SK-N-SH (cell line): ENCODE measurements around the gene SGCA. TPM values are rescaled to one million over a fixed set of nuclear protein-coding genes. Genes with fewer than 3 reads are reported as not detected.

Experiments
- CHD2 ChIP-seq: fragments of 150-350 bp; IDR thresholded peaks from 2 replicates; pipeline ENCODE4 v1.6.1; 2018; ENCODE audit warnings: low read length; ENCODE audit not compliant: partially characterized antibody
- CTCF ChIP-seq: fragments of 200-600 bp; sonication (generic); IDR thresholded peaks from 2 replicates; pipeline ENCODE4 v1.6.1; 2017; ENCODE audit warnings: antibody characterized with exemption, mild to moderate bottlenecking, moderate library complexity
- ELF1 ChIP-seq: IDR thresholded peaks from 2 replicates; pipeline ENCODE4 v1.4.0; 2012
- EP300 ChIP-seq, 2 experiments: IDR thresholded peaks; 2 replicates each; pipeline versions ENCODE4 v1.4.0 to v1.6.1; 2012; ENCODE audit warnings: borderline replicate concordance in 1 of 2, low read depth in 1 of 2, low read length in 1 of 2
- EZH2phosphoT487 ChIP-seq: fragments of 200-600 bp; sonication (generic); IDR thresholded peaks from 2 replicates; pipeline ENCODE4 v1.6.1; 2017; ENCODE audit warnings: low read depth, mixed run types, mild to moderate bottlenecking, antibody characterized with exemption, moderate library complexity, borderline replicate concordance
- FOXJ3 ChIP-seq: sonication (generic); formaldehyde crosslinking; IDR thresholded peaks from 2 replicates; pipeline ENCODE4 v1.5.1; 2020; ENCODE audit warnings: mild to moderate bottlenecking, missing genetic modification reagents
- FOXM1 ChIP-seq: IDR thresholded peaks from 2 replicates; pipeline ENCODE4 v1.4.0; 2012; ENCODE audit warnings: low read depth, mild to moderate bottlenecking
- GABPA ChIP-seq: IDR thresholded peaks from 2 replicates; pipeline ENCODE4 v1.4.0; 2012; ENCODE audit warnings: low read depth, mild to moderate bottlenecking
- GATA2 ChIP-seq: sonication (generic); formaldehyde crosslinking; IDR thresholded peaks from 2 replicates; pipeline ENCODE4 v1.5.0; 2020; ENCODE audit warnings: mild to moderate bottlenecking, missing genetic modification reagents
- MAX ChIP-seq: IDR thresholded peaks from 2 replicates; pipeline ENCODE4 v1.4.0; 2012; ENCODE audit warnings: low read depth
- MXI1 ChIP-seq: IDR thresholded peaks from 2 replicates; pipeline ENCODE4 v1.6.1; 2012; ENCODE audit warnings: mild to moderate bottlenecking, low read depth, low read length, improper control_type of control experiment
- NRF1 ChIP-seq: IDR thresholded peaks from 2 replicates; pipeline ENCODE4 v1.6.1; 2012; ENCODE audit warnings: low read depth, mild to moderate bottlenecking, low read length
- PBX3 ChIP-seq: IDR thresholded peaks from 2 replicates; pipeline ENCODE4; 2012
- POLR2AphosphoS5 ChIP-seq: IDR thresholded peaks from 2 replicates; pipeline ENCODE4 v1.6.1; 2012; ENCODE audit warnings: low read depth, low read length
- RAD21 ChIP-seq: IDR thresholded peaks from 2 replicates; pipeline ENCODE4 v1.6.1; 2012; ENCODE audit warnings: mild to moderate bottlenecking, low read length
- RCOR1 ChIP-seq: fragments of 150-350 bp; IDR thresholded peaks from 2 replicates; pipeline ENCODE4 v1.6.1; 2017; ENCODE audit warnings: antibody characterized with exemption, low read length
- RFX5 ChIP-seq: IDR thresholded peaks from 2 replicates; pipeline ENCODE4 v1.6.1; 2012; ENCODE audit warnings: mild to moderate bottlenecking, improper control_type of control experiment, low read length
- RXRA ChIP-seq: IDR thresholded peaks from 2 replicates; pipeline ENCODE4 v1.4.0; 2012; ENCODE audit warnings: low read depth, mild to moderate bottlenecking, borderline replicate concordance
- SMC3 ChIP-seq: IDR thresholded peaks from 2 replicates; pipeline ENCODE4 v1.6.1; 2012; ENCODE audit warnings: low read depth, low read length, improper control_type of control experiment
- TAF1 ChIP-seq: IDR thresholded peaks from 2 replicates; pipeline ENCODE4 v1.6.1; 2012; ENCODE audit warnings: low read depth, mild to moderate bottlenecking, low read length, moderate library complexity, borderline replicate concordance
- TCF12 ChIP-seq: IDR thresholded peaks from 2 replicates; pipeline ENCODE4 v1.4.0; 2012
- TEAD4 ChIP-seq: IDR thresholded peaks from 2 replicates; pipeline ENCODE4 v1.4.0; 2012; ENCODE audit warnings: mild to moderate bottlenecking, borderline replicate concordance; ENCODE audit not compliant: insufficient read depth
- USF1 ChIP-seq: IDR thresholded peaks from 2 replicates; pipeline ENCODE4 v1.4.0; 2012; ENCODE audit warnings: low read depth, borderline replicate concordance
- USF2 ChIP-seq: fragments of 150-350 bp; IDR thresholded peaks from 2 replicates; pipeline ENCODE4 v1.6.1; 2017; ENCODE audit warnings: antibody characterized with exemption, low read length, low read depth, borderline replicate concordance
- YY1 ChIP-seq: IDR thresholded peaks from 2 replicates; pipeline ENCODE4 v1.4.0; 2012; ENCODE audit warnings: low read depth, mild to moderate bottlenecking
- ZBTB33 ChIP-seq: IDR thresholded peaks from 2 replicates; pipeline ENCODE4 v1.4.0; 2012; ENCODE audit warnings: low read depth, borderline replicate concordance
- polyA plus RNA-seq, 3 experiments: library from polyadenylated mRNA; depleted of rRNA; stranded (reverse); fragments of >200 nt; gene quantifications; 2 replicates each; pipeline ENCODE4 v1.2.3, GENCODE V29; 2012

SGCA gene
- polyA plus RNA-seq, 1 of the 3 experiments (the other 2 are of a cell fraction), result not detected

- TF ChIP-seq MAX (no peak; the same call in 1 of the 2 replicates), EZH2phosphoT487 (no peak), EP300 (IDR thresholded peaks at IDR 0.05; ENCODE audit: borderline replicate concordance in 1 of 2, low read depth in 1 of 2, low read length in 1 of 2) (peak in 1 of 2 experiments; percentile 34; a peak in 1 of 4 replicates), GABPA (peak; percentile 80), MXI1 (peak; percentile 52; the same call in 1 of the 2 replicates), POLR2AphosphoS5 (peak; percentile 51), ELF1 (peak; percentile 73), YY1 (no peak), RXRA (no peak), CHD2 (peak; percentile 86), RAD21 (peak; percentile 19; the same call in 1 of the 2 replicates), FOXJ3 (CRISPR knock-in tag) (0 out of 2 replicates have a peak, but pooled peaks have one; percentile 29), RFX5 (peak; percentile 40; the same call in 1 of the 2 replicates), USF1 (no peak), FOXM1 (0 out of 2 replicates have a peak, but pooled peaks have one; percentile 4), TAF1 (peak; percentile 95), ZBTB33 (no peak), TEAD4 (no peak), RCOR1 (peak; percentile 64), NRF1 (no peak), USF2 (no peak), GATA2 (CRISPR knock-in tag) (no peak), CTCF (peak; percentile 63), TCF12 (no peak; the same call in 1 of the 2 replicates), SMC3 (no peak), PBX3 (peak; percentile 51)
- TF ChIP-seq, all 33 proteins: peak for 17
Measured at GRCh38 chr17:50151041-50151936, 14.5 kb upstream of the SGCA start (continued).
